ENCODE results near the gene PPP5C. TPM values are rescaled to one million over a fixed set of nuclear protein-coding genes. Genes with fewer than 3 reads are reported as not detected.

The PPP5C gene
- total RNA-seq, 1 experiment from 2014 or later, result 79.9 TPM

- no TSS peak for BruUV-seq (replicated peaks)
- DNase-seq (no peak), ATAC-seq (no peak)
- TF ChIP-seq EZH2 (IDR thresholded peaks at IDR 0.05; ENCODE audit: low read length, unreplicated experiment), result no peak
- TF ChIP-seq CTCF (conservative IDR thresholded peaks at IDR 0.05; ENCODE audit: low read depth, low read length), result no peak
- TF ChIP-seq EZH2phosphoT487 (IDR thresholded peaks at IDR 0.05; ENCODE audit: borderline replicate concordance, low read length), result no peak
- H2AFZ ChIP-seq (ENCODE audit: low read length), result no peak overlapping the region
- no peaks in the 10 kb centered on the region for H3K9me2 ChIP-seq (replicated peaks; ENCODE audit: low read length)
- no peak overlapping the region for H3K9ac ChIP-seq (ENCODE audit: low read length)
- H3K27me3 ChIP-seq (ENCODE audit: low read length), result no peaks in the 10 kb centered on the region
- no peak overlapping the region for H3K4me2 ChIP-seq (ENCODE audit: low read length)
- CTCF ChIA-PET, result no interaction called here
- POLR2A ChIA-PET (ENCODE audit: unreplicated experiment), result no interaction called here
- H3K9me3 ChIP-seq (ENCODE audit: low read length), result no peaks in the 10 kb centered on the region
- no peaks in the 10 kb centered on the region for H3K4me1 ChIP-seq (ENCODE audit: insufficient read depth, low read length)
- H3F3A ChIP-seq (ENCODE audit: low read length, unreplicated experiment), result no peaks in the 10 kb centered on the region
- H3K36me3 ChIP-seq (ENCODE audit: low read depth, low read length), result peaks cover 11% of the 10 kb centered on the region
- intact Hi-C loops (cut with micrococcal nuclease), result no loop called here
- no peak overlapping the region for H3K27ac ChIP-seq (ENCODE audit: low read length)
- H3K4me3 ChIP-seq (ENCODE audit: low read length), result no peak overlapping the region
- peaks cover 39% of the 10 kb centered on the region for H3K79me2 ChIP-seq (ENCODE audit: low read length)
- H4K20me1 ChIP-seq (ENCODE audit: low read length), result no peaks in the 10 kb centered on the region
Observed at GRCh38 chr19:46356149-46357055, 9.5 kb downstream of the PPP5C start.

- ChIA-PET CTCF (no interaction called here), POLR2A (ENCODE audit: unreplicated experiment) (no interaction called here)
- H3K27ac ChIP-seq (ENCODE audit: low read length), result no peak overlapping the region
- H3K4me1 ChIP-seq (ENCODE audit: insufficient read depth, low read length), result no peaks in the 10 kb centered on the region
- no peak for TF ChIP-seq CTCF (conservative IDR thresholded peaks at IDR 0.05; ENCODE audit: low read depth, low read length)
- TF ChIP-seq EZH2 (IDR thresholded peaks at IDR 0.05; ENCODE audit: low read length, unreplicated experiment), result no peak
- TF ChIP-seq EZH2phosphoT487 (IDR thresholded peaks at IDR 0.05; ENCODE audit: borderline replicate concordance, low read length), result no peak
- ATAC-seq (no peak), DNase-seq (no peak)
- BruUV-seq (replicated peaks), result no TSS peak
- H3F3A ChIP-seq (ENCODE audit: low read length, unreplicated experiment), result no peaks in the 10 kb centered on the region
- no peaks in the 10 kb centered on the region for H3K27me3 ChIP-seq (ENCODE audit: low read length)
- no peak overlapping the region for H3K4me2 ChIP-seq (ENCODE audit: low read length)
- peaks cover 33% of the 10 kb centered on the region for H3K79me2 ChIP-seq (ENCODE audit: low read length)
- no peak overlapping the region for H2AFZ ChIP-seq (ENCODE audit: low read length)
- no peaks in the 10 kb centered on the region for H4K20me1 ChIP-seq (ENCODE audit: low read length)
- intact Hi-C loops (cut with micrococcal nuclease), result no loop called here
- H3K9ac ChIP-seq (ENCODE audit: low read length), result no peak overlapping the region
- H3K36me3 ChIP-seq (ENCODE audit: low read depth, low read length), result peaks cover 11% of the 10 kb centered on the region
- no peaks in the 10 kb centered on the region for H3K9me3 ChIP-seq (ENCODE audit: low read length)
- H3K4me3 ChIP-seq (ENCODE audit: low read length), result no peak overlapping the region
- H3K9me2 ChIP-seq (replicated peaks; ENCODE audit: low read length), result no peaks in the 10 kb centered on the region
Observed at GRCh38 chr19:46357846-46358583, 11.1 kb downstream of the PPP5C start.

Data from PC-3 (cell line).